SK-N-SH treated with all-trans-retinoic acid at 6 μM for 48 hours (cell line): ENCODE data around the gene ZIC5.
"Not testable (repeated sequence)": the region's sequence is repeated elsewhere in the genome, so short reads cannot be mapped to it uniquely, and the experiment has no call there.

Experiments used
- BACH2 ChIP-seq: fragments of 250-450 bp; sonication (Bioruptor Pico); IDR thresholded peaks from 2 replicates; pipeline ENCODE4 v1.9.0; 2021; ENCODE audit warnings: mild to moderate bottlenecking, borderline replicate concordance
- CREB5 ChIP-seq: fragments of 250-450 bp; sonication (Bioruptor Pico); IDR thresholded peaks from 2 replicates; pipeline ENCODE4 v1.5.1; 2020; ENCODE audit warnings: low read depth, mild to moderate bottlenecking, moderate library complexity
- CSDC2 ChIP-seq: fragments of 250-450 bp; sonication (Bioruptor Pico); IDR thresholded peaks from 2 replicates; pipeline ENCODE4 v1.5.0; 2020; ENCODE audit warnings: mild to moderate bottlenecking, moderate library complexity
- OSR1 ChIP-seq: fragments of 250-450 bp; sonication (Bioruptor Pico); IDR thresholded peaks from 2 replicates; pipeline ENCODE4 v1.8.0; 2022; ENCODE audit warnings: moderate library complexity, mild to moderate bottlenecking, inconsistent platforms
- PATZ1 ChIP-seq: fragments of 250-450 bp; sonication (Bioruptor Pico); IDR thresholded peaks from 2 replicates; pipeline ENCODE4 v1.8.0; 2020; ENCODE audit warnings: mild to moderate bottlenecking, moderate library complexity, borderline replicate concordance
- RARB ChIP-seq: fragments of 250-450 bp; sonication (Bioruptor Pico); IDR thresholded peaks from 2 replicates; pipeline ENCODE4 v1.8.0; 2021; ENCODE audit warnings: mild to moderate bottlenecking, moderate library complexity
- SNAI2 ChIP-seq: fragments of 250-450 bp; sonication (Bioruptor Pico); IDR thresholded peaks from 2 replicates; pipeline ENCODE4 v1.5.0; 2020; ENCODE audit warnings: mild to moderate bottlenecking, moderate library complexity
- TOX ChIP-seq: fragments of 250-450 bp; sonication (Bioruptor Pico); IDR thresholded peaks from 2 replicates; pipeline ENCODE4 v1.8.0; 2021; ENCODE audit warnings: mild to moderate bottlenecking, moderate library complexity, borderline replicate concordance
- ZFP3 ChIP-seq: fragments of 250-450 bp; sonication (Bioruptor Pico); IDR thresholded peaks from 2 replicates; pipeline ENCODE4 v1.5.0; 2020; ENCODE audit warnings: mild to moderate bottlenecking, moderate library complexity
- ZFP30 ChIP-seq: fragments of 450-650 bp; formaldehyde crosslinking; IDR thresholded peaks from 2 replicates; pipeline ENCODE4 v1.5.0; 2022; ENCODE audit warnings: mild to moderate bottlenecking, moderate library complexity
- ZNF565 ChIP-seq: fragments of 450-650 bp; formaldehyde crosslinking; conservative IDR thresholded peaks from 2 replicates; pipeline ENCODE4 v1.5.0; 2020; ENCODE audit warnings: low read depth, mild to moderate bottlenecking, moderate library complexity
- ZNF70 ChIP-seq: fragments of 450-650 bp; formaldehyde crosslinking; IDR thresholded peaks from 2 replicates; pipeline ENCODE4 v1.5.0; 2020; ENCODE audit warnings: mild to moderate bottlenecking, moderate library complexity
- ZNF8 ChIP-seq: fragments of 450-650 bp; formaldehyde crosslinking; IDR thresholded peaks from 2 replicates; pipeline ENCODE4 v1.5.0; 2020; ENCODE audit warnings: mild to moderate bottlenecking, moderate library complexity

GRCh38 chr13:99945515-99945914 is 26.1 kb downstream of the ZIC5 start:
- TF ChIP-seq ZFP30 (CRISPR knock-in tag); CSDC2 (CRISPR knock-in tag); SNAI2 (CRISPR knock-in tag); ZNF8 (CRISPR knock-in tag); CREB5; OSR1 (CRISPR knock-in tag); RARB (CRISPR knock-in tag); TOX (CRISPR knock-in tag); BACH2 (CRISPR knock-in tag); PATZ1; ZFP3 (CRISPR knock-in tag); ZNF70 (CRISPR knock-in tag); ZNF565 (CRISPR knock-in tag): not testable (repeated sequence)
